HUES48 (cell line): ENCODE data around the gene CCDC150.

ENCODE experiments used
- H3K27ac ChIP-seq: one replicate; pipeline ENCODE4 v1.7.0; 2013; ENCODE audit warnings: low read depth, low read length, inconsistent platforms
- H3K27me3 ChIP-seq: 2 replicates; pipeline ENCODE4 v1.6.1; 2013; ENCODE audit warnings: mild to moderate bottlenecking, low read length; ENCODE audit not compliant: control insufficient read depth, insufficient read depth
- H3K36me3 ChIP-seq: 2 replicates; pipeline ENCODE4 v1.6.1; 2013; ENCODE audit warnings: low read length; ENCODE audit not compliant: control insufficient read depth, insufficient read depth
- H3K4me1 ChIP-seq: 2 replicates; pipeline ENCODE4 v1.6.1; 2013; ENCODE audit warnings: mild to moderate bottlenecking, low read length; ENCODE audit not compliant: control insufficient read depth, insufficient read depth
- H3K4me3 ChIP-seq: 2 replicates; pipeline ENCODE4 v1.5.1; 2013; ENCODE audit warnings: mild to moderate bottlenecking, low read depth, low read length
- H3K9ac ChIP-seq: 2 replicates; pipeline ENCODE4 v1.6.1; 2013; ENCODE audit warnings: mild to moderate bottlenecking, low read depth, low read length, moderate library complexity
- H3K9me3 ChIP-seq: 2 replicates; pipeline ENCODE4 v1.6.1; 2013; ENCODE audit warnings: low read length; ENCODE audit not compliant: control insufficient read depth, insufficient read depth

Gene CCDC150

GRCh38 chr2:196639180-196640030 lies at the start of gene CCDC150:
CCDC150 (plus strand) TSS chr2:196639715; CDS start chr2:196639767, 52 bp downstream.
- no peaks in the 10 kb centered on the region for H3K36me3 ChIP-seq
- H3K4me1 ChIP-seq: peaks cover 11% of the 10 kb centered on the region; the same call in 1 of the 2 replicates
- H3K4me3 ChIP-seq: peak within 1 kb of the TSS; percentile 91
- H3K27me3 ChIP-seq: no peaks in the 10 kb centered on the region
- H3K9ac ChIP-seq: peak within 1 kb of the TSS; percentile 76
- H3K27ac ChIP-seq: peak within 1 kb of the TSS; percentile 92
- H3K9me3 ChIP-seq: no peaks in the 10 kb centered on the region

DNA sequence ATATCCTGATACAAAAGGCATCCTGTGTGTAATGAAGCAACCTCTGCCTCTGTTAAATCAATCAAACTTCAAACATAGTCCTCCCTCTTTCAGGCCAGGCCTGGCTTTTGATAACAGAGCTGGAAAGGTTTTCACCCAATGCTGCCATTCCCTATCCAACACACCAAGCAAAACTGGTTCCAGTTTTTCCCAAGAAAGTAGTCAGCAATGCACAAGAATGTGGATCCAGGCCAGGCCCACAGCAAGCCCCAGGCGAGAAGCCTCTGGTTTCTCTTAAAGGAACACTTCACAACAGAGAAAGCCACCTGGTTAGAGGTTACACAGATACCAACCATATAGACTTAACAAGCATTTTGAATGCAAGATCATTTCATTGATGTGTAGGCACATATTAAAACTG lies 49.2 kb upstream of the CCDC150 start:
- Histone ChIP-seq H3K27ac (no peak overlapping the region), H3K9me3 (no peaks in the 10 kb centered on the region), H3K4me3 (no peak overlapping the region), H3K27me3 (peaks cover 37% of the 10 kb centered on the region), H3K36me3 (no peaks in the 10 kb centered on the region), H3K9ac (no peak overlapping the region), H3K4me1 (peaks cover 5% of the 10 kb centered on the region; the same call in 1 of the 2 replicates)

- Histone ChIP-seq H3K4me3 (no peak overlapping the region), H3K4me1 (peaks cover 5% of the 10 kb centered on the region; the same call in 1 of the 2 replicates)
Measured at GRCh38 chr2:196591004-196591403, 48.5 kb upstream of the CCDC150 start.

DNA sequence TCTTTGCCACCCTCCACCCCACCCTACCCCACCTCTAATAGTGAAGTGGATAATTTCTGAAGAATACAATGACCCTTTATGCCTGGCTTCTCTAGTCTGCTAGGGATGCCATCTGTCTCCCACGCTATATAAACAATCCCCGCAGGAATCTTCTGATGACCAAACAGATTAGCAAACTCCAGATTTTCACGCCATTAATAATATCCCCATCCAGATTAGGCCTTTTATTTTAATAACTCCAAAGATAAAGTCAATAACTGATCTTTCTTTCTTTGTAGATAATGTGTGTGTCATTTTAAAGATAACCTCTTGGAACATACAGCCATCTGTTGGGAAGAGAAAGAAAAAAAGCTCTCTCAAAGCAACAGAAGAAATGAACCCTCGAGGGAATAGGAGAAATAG lies 47.9 kb upstream of the CCDC150 start:
- peaks cover 46% of the 10 kb centered on the region for H3K27me3 ChIP-seq
- H3K36me3 ChIP-seq: no peaks in the 10 kb centered on the region
- no peaks in the 10 kb centered on the region for H3K9me3 ChIP-seq
- no peak overlapping the region for H3K4me3 ChIP-seq
- H3K27ac ChIP-seq: no peak overlapping the region
- no peak overlapping the region for H3K9ac ChIP-seq
- H3K4me1 ChIP-seq: peaks cover 5% of the 10 kb centered on the region; the same call in 1 of the 2 replicates

More at GRCh38 chr2:196591004-196591403, 48.5 kb upstream of the CCDC150 start:
- Histone ChIP-seq H3K9ac (no peak overlapping the region), H3K27me3 (peaks cover 44% of the 10 kb centered on the region), H3K36me3 (no peaks in the 10 kb centered on the region), H3K27ac (no peak overlapping the region), H3K9me3 (no peaks in the 10 kb centered on the region)

GRCh38 chr2:196592331-196592910 lies 47.1 kb upstream of the CCDC150 start:
- Histone ChIP-seq H3K36me3 (no peaks in the 10 kb centered on the region), H3K4me3 (peak overlapping the region; percentile 83), H3K9ac (peak overlapping the region; percentile 65), H3K4me1 (peaks cover 5% of the 10 kb centered on the region; the same call in 1 of the 2 replicates), H3K27me3 (peaks cover 49% of the 10 kb centered on the region), H3K27ac (no peak overlapping the region), H3K9me3 (no peaks in the 10 kb centered on the region)

- H3K9me3 ChIP-seq: no peaks in the 10 kb centered on the region
- no peaks in the 10 kb centered on the region for H3K36me3 ChIP-seq
- peak within 1 kb of the TSS; percentile 65 for H3K9ac ChIP-seq
- peak within 1 kb of the TSS; percentile 83 for H3K4me3 ChIP-seq
- peak within 1 kb of the TSS; percentile 47 for H3K27ac ChIP-seq
- peaks cover 49% of the 10 kb centered on the region for H3K27me3 ChIP-seq
- peaks cover 5% of the 10 kb centered on the region; the same call in 1 of the 2 replicates for H3K4me1 ChIP-seq
Measured at GRCh38 chr2:196592911-196593881, 46.3 kb upstream of the CCDC150 start, which contains the start of gene HECW2. HECW2 (minus strand) TSS chr2:196593554.

DNA sequence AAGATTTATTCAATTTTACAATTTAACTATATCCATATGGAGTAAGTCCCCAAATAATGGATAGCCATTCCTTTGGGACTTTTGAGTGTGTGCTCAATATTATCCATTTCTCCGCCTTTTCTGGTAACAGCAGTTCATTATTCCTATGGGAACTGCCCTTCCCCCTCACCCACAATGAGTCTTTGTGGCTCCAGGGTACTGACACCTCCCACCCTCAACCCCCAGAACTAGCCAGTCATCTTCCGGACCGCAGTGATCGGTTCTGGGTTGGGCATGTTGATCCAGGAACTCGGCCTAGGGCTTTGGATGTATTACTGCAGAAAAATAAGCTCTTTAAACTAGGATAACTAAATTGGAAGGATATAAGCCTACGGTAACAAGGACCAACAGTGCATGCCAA lies 45.4 kb upstream of the CCDC150 start:
- Histone ChIP-seq H3K9me3 (no peaks in the 10 kb centered on the region), H3K27ac (no peak overlapping the region), H3K27me3 (peaks cover 49% of the 10 kb centered on the region), H3K9ac (no peak overlapping the region), H3K4me3 (no peak overlapping the region; the same call in 1 of the 2 replicates), H3K4me1 (peaks cover 5% of the 10 kb centered on the region; the same call in 1 of the 2 replicates), H3K36me3 (no peaks in the 10 kb centered on the region)

- H3K9me3 ChIP-seq: no peaks in the 10 kb centered on the region
- no peaks in the 10 kb centered on the region for H3K36me3 ChIP-seq
- peaks cover 29% of the 10 kb centered on the region for H3K27me3 ChIP-seq
- no peak overlapping the region for H3K4me3 ChIP-seq
- H3K27ac ChIP-seq: no peak overlapping the region
- no peaks in the 10 kb centered on the region; the same call in 1 of the 2 replicates for H3K4me1 ChIP-seq
- H3K9ac ChIP-seq: no peak overlapping the region
Measured at GRCh38 chr2:196597531-196597930, 42.0 kb upstream of the CCDC150 start.

GRCh38 chr2:196598412-196598811 lies 41.1 kb upstream of the CCDC150 start:
- Histone ChIP-seq H3K27ac (no peak overlapping the region), H3K27me3 (peaks cover 27% of the 10 kb centered on the region), H3K4me1 (no peaks in the 10 kb centered on the region; the same call in 1 of the 2 replicates), H3K9me3 (no peaks in the 10 kb centered on the region), H3K9ac (no peak overlapping the region), H3K36me3 (no peaks in the 10 kb centered on the region), H3K4me3 (no peak overlapping the region)

DNA sequence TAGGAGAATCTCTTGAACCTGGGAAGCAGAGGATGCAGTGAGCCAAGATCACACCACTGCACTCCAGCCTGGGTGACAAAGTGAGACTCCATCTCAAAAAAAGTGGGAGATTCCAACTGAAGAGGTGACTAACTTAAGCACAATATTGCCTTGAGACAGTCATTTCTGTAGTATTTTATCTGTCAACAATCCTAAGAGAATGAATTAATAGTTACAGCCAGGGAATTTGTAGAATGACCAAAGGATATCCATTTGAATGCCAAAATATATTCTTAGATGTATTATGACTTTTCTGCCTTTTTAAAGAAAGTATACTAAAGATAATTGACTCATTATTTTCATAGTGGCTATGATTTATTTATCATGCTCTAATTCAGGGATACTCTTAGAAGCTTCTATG lies 40.7 kb upstream of the CCDC150 start:
- Histone ChIP-seq H3K36me3 (no peaks in the 10 kb centered on the region), H3K27me3 (peaks cover 23% of the 10 kb centered on the region), H3K27ac (no peak overlapping the region), H3K4me1 (no peaks in the 10 kb centered on the region; the same call in 1 of the 2 replicates), H3K4me3 (no peak overlapping the region), H3K9me3 (no peaks in the 10 kb centered on the region), H3K9ac (no peak overlapping the region)
